Esophagus muscularis mucosa (tissue), 3 donors: Measurements from ENCODE around the gene NMRAL1.

Experiments used
- CTCF ChIP-seq, 3 experiments: fragments of 200-600 bp in 2 of 3; fragments of 450-650 bp in 1 of 3; sonication (generic) in 2 of 3; IDR thresholded peaks; one replicate each; pipeline ENCODE4 v1.5.1; 2017 to 2019; ENCODE audit warnings: antibody characterized with exemption in 3 of 3, mild to moderate bottlenecking in 2 of 3, moderate library complexity in 1 of 3
- POLR2AphosphoS5 ChIP-seq, 2 donors: sonication (generic); formaldehyde crosslinking; IDR thresholded peaks; one replicate each; pipeline ENCODE4 v1.6.1; 2017; ENCODE audit warnings: antibody characterized with exemption in 2 of 2

- TF ChIP-seq POLR2AphosphoS5 (IDR thresholded peaks at IDR 0.05) (no peak), CTCF (IDR thresholded peaks at IDR 0.05) (no peak)
Measured at GRCh38 chr16:4450931-4451519, 23.4 kb downstream of the NMRAL1 start.
